Neutrophil (primary cell): Measurements from ENCODE around the gene IFITM10.
"Not testable (repeated sequence)": the region's sequence is repeated elsewhere in the genome, so short reads cannot be mapped to it uniquely, and the experiment has no call there.

Experiments used
- H3K27ac ChIP-seq: fragments of 200-600 bp; sonication (generic); 2 replicates; pipeline ENCODE4 v1.5.1; 2016; ENCODE audit warnings: mild to moderate bottlenecking, moderate library complexity
- H3K27me3 ChIP-seq: fragments of 200-600 bp; sonication (generic); 2 replicates; pipeline ENCODE4 v1.6.0; 2016; ENCODE audit warnings: mild to moderate bottlenecking
- H3K36me3 ChIP-seq: fragments of 200-600 bp; sonication (generic); 2 replicates; pipeline ENCODE4 v1.5.1; 2017
- H3K4me1 ChIP-seq, 2 experiments: fragments of 200-600 bp in 1 of 2; sonication (generic) in 1 of 2; 1 replicate in 1 of 2; 2 replicates in 1 of 2; pipeline versions ENCODE4 v1.5.1 to v1.6.1; 2013 to 2016; ENCODE audit warnings: low read depth in 1 of 2, low read length in 1 of 2, mild to moderate bottlenecking in 1 of 2, moderate library complexity in 1 of 2; ENCODE audit not compliant: control insufficient read depth in 1 of 2, insufficient read depth in 1 of 2
- H3K4me3 ChIP-seq, 2 experiments: fragments of 200-600 bp in 1 of 2; sonication (generic) in 1 of 2; 1 replicate in 1 of 2; 2 replicates in 1 of 2; pipeline ENCODE4 v1.5.1; 2013 to 2016; ENCODE audit warnings: low read depth in 1 of 2, low read length in 1 of 2, mild to moderate bottlenecking in 1 of 2, moderate library complexity in 1 of 2
- H3K9me3 ChIP-seq: fragments of 200-600 bp; sonication (generic); 2 replicates; pipeline ENCODE4 v1.5.1; 2016
- TF ChIP-seq, protein P1 (sequence below): fragments of 200-600 bp; sonication (generic); IDR thresholded peaks from 2 replicates; pipeline ENCODE4 v1.5.1; 2016; ENCODE audit warnings: antibody characterized with exemption

The IFITM10 gene

DNA sequence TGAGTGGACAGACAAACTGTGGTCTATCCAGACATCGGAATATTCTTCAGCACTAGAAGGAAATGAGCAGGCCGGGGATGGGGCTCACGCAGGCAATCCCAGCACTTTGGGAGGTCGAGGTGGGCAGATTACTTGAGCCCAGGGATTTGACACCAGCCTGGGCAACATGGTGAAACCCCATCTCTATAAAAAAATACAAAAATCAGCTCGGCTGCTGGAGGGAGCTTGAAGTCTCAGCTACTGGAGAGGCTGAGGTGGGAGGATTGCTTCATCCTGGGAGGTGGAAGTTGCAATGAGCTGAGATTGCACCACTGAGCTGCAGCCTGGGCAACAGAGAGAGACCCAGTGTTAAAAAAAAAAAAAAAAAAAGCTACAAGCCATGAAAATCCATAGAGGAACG is 21.3 kb upstream of the IFITM10 start:
- Histone ChIP-seq H3K27me3 (no peaks in the 10 kb centered on the region), H3K4me3 (peak overlapping the region; percentile 64 to 69), H3K9me3 (no peaks in the 10 kb centered on the region), H3K36me3 (peaks cover 3% of the 10 kb centered on the region), H3K4me1 (peaks cover 79 to 86% of the 10 kb centered on the region in 2 experiments), H3K27ac (peak overlapping the region; percentile 99)
- TF ChIP-seq, protein P1, sequence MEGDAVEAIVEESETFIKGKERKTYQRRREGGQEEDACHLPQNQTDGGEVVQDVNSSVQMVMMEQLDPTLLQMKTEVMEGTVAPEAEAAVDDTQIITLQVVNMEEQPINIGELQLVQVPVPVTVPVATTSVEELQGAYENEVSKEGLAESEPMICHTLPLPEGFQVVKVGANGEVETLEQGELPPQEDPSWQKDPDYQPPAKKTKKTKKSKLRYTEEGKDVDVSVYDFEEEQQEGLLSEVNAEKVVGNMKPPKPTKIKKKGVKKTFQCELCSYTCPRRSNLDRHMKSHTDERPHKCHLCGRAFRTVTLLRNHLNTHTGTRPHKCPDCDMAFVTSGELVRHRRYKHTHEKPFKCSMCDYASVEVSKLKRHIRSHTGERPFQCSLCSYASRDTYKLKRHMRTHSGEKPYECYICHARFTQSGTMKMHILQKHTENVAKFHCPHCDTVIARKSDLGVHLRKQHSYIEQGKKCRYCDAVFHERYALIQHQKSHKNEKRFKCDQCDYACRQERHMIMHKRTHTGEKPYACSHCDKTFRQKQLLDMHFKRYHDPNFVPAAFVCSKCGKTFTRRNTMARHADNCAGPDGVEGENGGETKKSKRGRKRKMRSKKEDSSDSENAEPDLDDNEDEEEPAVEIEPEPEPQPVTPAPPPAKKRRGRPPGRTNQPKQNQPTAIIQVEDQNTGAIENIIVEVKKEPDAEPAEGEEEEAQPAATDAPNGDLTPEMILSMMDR = no peak

DNA sequence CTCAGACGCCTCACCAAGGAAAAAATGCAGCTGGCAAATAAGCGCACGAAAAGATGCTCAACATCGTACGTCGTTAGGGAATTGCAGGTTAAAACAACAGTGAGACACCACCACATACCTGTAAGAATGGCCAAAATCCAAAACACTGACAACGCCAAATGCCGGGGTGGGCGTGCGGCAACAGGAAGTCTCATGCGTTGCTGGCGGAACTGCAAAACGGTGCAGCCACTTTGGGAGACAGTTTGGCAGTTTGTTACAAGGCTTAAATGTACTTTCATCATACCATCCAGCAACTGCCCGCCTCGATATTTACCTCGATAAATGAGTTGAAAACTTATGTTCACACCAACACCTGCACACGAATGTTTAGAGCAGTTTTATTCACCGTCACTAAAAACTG is 20.9 kb upstream of the IFITM10 start:
- peaks cover 74 to 83% of the 10 kb centered on the region in 2 experiments for H3K4me1 ChIP-seq
- H3K36me3 ChIP-seq = peaks cover 3% of the 10 kb centered on the region
- TF ChIP-seq, protein P1 = no peak
- H3K27ac ChIP-seq = peak overlapping the region; percentile 99
- H3K27me3 ChIP-seq = no peaks in the 10 kb centered on the region
- no peaks in the 10 kb centered on the region for H3K9me3 ChIP-seq
- peak overlapping the region; percentile 64 to 69 for H3K4me3 ChIP-seq

DNA sequence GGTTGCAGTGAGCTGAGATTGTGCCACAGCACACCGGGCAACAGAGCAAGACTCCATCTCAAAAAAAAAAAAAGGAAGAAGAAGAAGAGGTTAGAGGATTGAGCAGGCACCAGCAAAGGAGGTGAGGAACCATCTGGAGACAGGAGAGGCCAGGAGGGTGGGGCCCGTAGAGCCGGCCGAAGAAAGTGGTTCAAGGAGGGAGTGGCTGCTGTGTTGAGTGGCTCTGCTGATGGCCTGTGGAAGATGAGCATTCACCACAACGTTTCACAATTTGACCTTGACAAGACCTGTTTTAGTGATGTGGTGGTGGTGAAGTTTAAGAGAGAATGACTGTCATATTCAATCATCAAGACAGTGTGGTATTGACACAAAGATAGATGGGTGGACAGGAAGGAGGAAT is 20.1 kb upstream of the IFITM10 start:
- peak overlapping the region; percentile 64 to 69 for H3K4me3 ChIP-seq
- no peaks in the 10 kb centered on the region for H3K27me3 ChIP-seq
- peaks cover 3% of the 10 kb centered on the region for H3K36me3 ChIP-seq
- TF ChIP-seq, protein P1 = peak; percentile 9
- H3K4me1 ChIP-seq = peaks cover 80 to 87% of the 10 kb centered on the region in 2 experiments
- peak overlapping the region; percentile 99 for H3K27ac ChIP-seq
- no peaks in the 10 kb centered on the region for H3K9me3 ChIP-seq

DNA sequence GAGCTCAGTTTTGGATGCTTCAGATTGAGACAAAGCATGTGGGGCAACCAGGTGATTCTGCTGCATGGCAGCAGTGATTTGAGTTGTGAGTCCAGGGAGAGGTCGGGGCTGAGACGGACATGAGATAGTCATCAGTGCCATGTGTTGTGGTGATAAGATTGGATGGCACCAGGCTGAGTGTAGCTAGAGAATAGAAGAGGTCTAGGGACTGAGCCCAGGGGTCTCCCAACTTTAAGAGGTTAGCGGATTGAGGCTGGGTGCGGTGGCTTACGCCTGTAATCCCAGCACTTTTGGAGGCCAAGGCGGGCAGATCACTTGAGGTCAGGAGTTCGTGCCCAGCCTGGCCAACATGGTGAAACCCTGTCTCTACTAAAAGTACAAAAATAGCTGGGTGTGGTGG is 19.7 kb upstream of the IFITM10 start:
- Histone ChIP-seq H3K27me3 (no peaks in the 10 kb centered on the region), H3K9me3 (no peaks in the 10 kb centered on the region), H3K27ac (peak overlapping the region; percentile 99), H3K4me3 (peak overlapping the region; percentile 64 to 69), H3K36me3 (peaks cover 3% of the 10 kb centered on the region), H3K4me1 (peaks cover 83 to 90% of the 10 kb centered on the region in 2 experiments)
- TF ChIP-seq, protein P1 = no peak

DNA sequence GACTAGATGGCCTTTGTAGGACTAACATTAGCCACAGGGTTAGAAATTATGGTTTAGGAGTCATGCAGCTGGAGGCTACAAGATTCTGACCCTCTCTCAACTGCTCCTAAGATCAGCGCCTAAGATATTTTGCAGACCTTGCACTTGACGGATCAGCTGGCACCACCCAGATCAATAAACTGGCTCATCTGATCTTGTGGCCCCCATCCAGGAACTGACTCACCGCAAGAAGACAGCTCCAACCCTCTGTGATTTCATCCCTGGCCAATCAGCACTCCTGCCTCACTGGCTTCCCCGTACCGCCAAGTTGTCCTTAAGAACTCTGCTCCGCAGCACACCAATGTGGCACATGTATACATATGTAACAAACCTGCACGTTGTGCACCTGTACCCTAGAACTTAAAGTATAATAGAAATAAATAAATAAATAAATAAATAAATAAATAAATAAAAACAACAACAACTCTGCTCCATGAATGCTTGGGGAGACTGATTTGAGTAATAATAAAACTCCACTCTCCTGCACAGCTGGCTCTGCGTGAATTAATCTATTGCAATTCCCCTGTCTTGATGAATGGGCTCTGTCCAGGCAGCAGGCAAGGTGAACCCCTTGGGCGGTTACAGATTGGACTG is 19.0 kb upstream of the IFITM10 start:
- peaks cover 84 to 90% of the 10 kb centered on the region in 2 experiments for H3K4me1 ChIP-seq
- H3K27ac ChIP-seq = peak overlapping the region; percentile 99
- peak overlapping the region; percentile 13 to 64 for H3K4me3 ChIP-seq
- not testable (repeated sequence) for H3K36me3 ChIP-seq, H3K9me3 ChIP-seq, H3K27me3 ChIP-seq

DNA sequence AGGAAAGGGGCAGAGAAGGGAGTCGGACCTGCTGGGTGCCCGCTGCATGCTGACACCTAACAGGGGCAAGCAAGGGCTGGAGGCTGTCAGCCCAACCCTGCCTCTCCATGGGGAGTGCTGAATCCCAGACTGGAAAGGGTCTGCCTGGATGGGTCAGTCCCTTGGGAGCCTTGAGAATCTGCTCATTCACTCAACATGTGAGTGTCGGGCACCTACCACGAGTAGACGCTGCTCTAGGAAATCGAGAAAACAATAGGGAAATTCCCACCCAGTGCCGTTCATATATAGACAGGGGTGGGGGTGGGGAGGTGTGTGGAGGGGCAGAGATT is 17.7 kb upstream of the IFITM10 start:
- Histone ChIP-seq H3K9me3 (no peaks in the 10 kb centered on the region), H3K4me1 (peaks cover 76 to 84% of the 10 kb centered on the region in 2 experiments), H3K27me3 (no peaks in the 10 kb centered on the region), H3K4me3 (no peak overlapping the region), H3K27ac (no peak overlapping the region), H3K36me3 (peaks cover 3% of the 10 kb centered on the region)
- TF ChIP-seq, protein P1 = no peak
